Measurements from ENCODE around the gene TBR1. TPM values are rescaled to one million over a fixed set of nuclear protein-coding genes. Genes with fewer than 3 reads are reported as not detected.

Gene TBR1
- total RNA-seq: not detected
- total RNA-seq: 0 to 0.23 reads per million in 2 donors

GRCh38 chr2:161415987-161416707, at the start of gene TBR1:
Gene TBR1 (plus strand): TSS chr2:161416297. CDS start chr2:161416411, 114 bp downstream.
- Mint-ChIP-seq H3K27ac (peak within 1 kb of the TSS; percentile 9), H3K36me3 (ENCODE audit: low read depth) (peaks cover 4% of the 10 kb centered on the region), H3K4me1 (peaks cover 35% of the 10 kb centered on the region), H3K4me3 (peak within 1 kb of the TSS; percentile 86), H3K27me3 (peaks cover 68% of the 10 kb centered on the region)
- DNase-seq: no peak
- H3K9me3 ChIP-seq (ENCODE audit: control insufficient read depth, low read length, poor library complexity, severe bottlenecking): no peaks in the 10 kb centered on the region
- peak; percentile 31 for ATAC-seq

DNA sequence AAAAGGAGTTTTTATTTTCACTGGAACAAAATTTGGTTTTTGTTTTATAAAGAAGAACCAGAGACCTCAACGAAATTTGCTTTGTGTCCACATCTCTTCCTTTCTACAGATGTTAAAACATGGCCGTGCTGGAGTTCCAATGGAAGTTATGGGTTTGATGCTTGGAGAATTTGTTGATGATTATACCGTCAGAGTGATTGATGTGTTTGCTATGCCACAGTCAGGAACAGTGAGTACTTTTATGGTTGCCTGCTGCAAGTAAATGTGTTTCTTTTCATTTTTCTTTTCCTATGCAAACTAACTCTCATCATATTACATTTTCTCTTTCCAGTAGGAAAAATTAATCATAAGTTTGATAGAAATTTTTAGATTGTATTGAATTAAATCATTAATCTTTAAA, 48.4 kb upstream of the TBR1 start:
- Mint-ChIP-seq H3K36me3 (ENCODE audit: low read depth) (peaks cover 2% of the 10 kb centered on the region), H3K4me1 (peaks cover 7% of the 10 kb centered on the region), H3K27me3 (no peaks in the 10 kb centered on the region), H3K4me3 (no peak overlapping the region), H3K27ac (no peak overlapping the region)
- ATAC-seq (no peak), DNase-seq (no peak)
- H3K9me3 ChIP-seq (ENCODE audit: control insufficient read depth, low read length, poor library complexity, severe bottlenecking): no peaks in the 10 kb centered on the region

GRCh38 chr2:161369311-161369710, 46.8 kb upstream of the TBR1 start:
- H3K27me3 Mint-ChIP-seq: no peaks in the 10 kb centered on the region
- peaks cover 2% of the 10 kb centered on the region for H3K36me3 Mint-ChIP-seq (ENCODE audit: low read depth)
- no peak overlapping the region for H3K4me3 Mint-ChIP-seq
- H3K4me1 Mint-ChIP-seq: peaks cover 5% of the 10 kb centered on the region
- H3K27ac Mint-ChIP-seq: no peak overlapping the region
- H3K9me3 ChIP-seq (ENCODE audit: control insufficient read depth, low read length, poor library complexity, severe bottlenecking): no peaks in the 10 kb centered on the region
- ATAC-seq: no peak
- no peak for DNase-seq

DNA sequence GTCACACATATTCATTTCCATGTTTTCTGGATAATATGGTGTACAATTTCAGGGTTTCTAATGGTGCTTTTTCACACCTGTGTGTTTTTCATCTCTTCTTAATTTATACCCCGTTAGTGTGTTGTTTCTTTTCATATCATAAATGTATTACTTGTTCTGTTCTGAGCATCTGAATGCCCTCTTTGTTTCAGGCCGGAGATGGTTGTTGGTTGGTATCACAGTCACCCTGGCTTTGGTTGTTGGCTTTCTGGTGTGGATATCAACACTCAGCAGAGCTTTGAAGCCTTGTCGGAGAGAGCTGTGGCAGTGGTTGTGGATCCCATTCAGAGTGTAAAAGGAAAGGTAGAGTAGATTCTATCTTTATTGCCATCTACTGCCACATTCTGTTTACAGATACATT, 45.1 kb upstream of the TBR1 start:
- H3K9me3 ChIP-seq (ENCODE audit: control insufficient read depth, low read length, poor library complexity, severe bottlenecking): no peaks in the 10 kb centered on the region
- DNase-seq: no peak
- Mint-ChIP-seq H3K36me3 (ENCODE audit: low read depth) (peaks cover 2% of the 10 kb centered on the region), H3K4me3 (no peak overlapping the region), H3K27me3 (no peaks in the 10 kb centered on the region), H3K4me1 (no peaks in the 10 kb centered on the region), H3K27ac (no peak overlapping the region)
- ATAC-seq: no peak

- Mint-ChIP-seq H3K36me3 (ENCODE audit: low read depth) (peaks cover 2% of the 10 kb centered on the region), H3K4me3 (no peak overlapping the region), H3K27ac (no peak overlapping the region), H3K27me3 (no peaks in the 10 kb centered on the region), H3K4me1 (no peaks in the 10 kb centered on the region)
- DNase-seq: no peak
- H3K9me3 ChIP-seq (ENCODE audit: control insufficient read depth, low read length, poor library complexity, severe bottlenecking): no peaks in the 10 kb centered on the region
- ATAC-seq: no peak
Observed at GRCh38 chr2:161371869-161372268, 44.2 kb upstream of the TBR1 start.

DNA sequence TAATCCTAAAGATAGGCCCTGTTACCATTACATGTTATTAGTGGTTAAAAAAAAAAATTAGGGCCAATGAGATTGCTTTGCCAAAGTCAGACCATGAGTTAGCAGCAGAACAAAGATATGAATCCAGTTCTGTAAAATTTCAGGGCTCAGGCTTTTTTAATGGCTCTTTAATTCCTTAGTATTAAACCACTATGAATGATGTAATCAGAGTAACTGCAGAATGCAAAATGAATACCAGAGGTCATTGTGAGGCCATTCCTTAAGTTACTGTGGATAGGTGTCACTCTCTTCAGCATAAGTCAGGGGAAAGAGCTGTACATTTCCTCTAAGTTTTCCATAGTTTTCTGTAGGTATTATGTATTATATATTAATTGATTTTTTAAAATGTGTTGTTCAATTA, 42.2 kb upstream of the TBR1 start:
- H3K27ac Mint-ChIP-seq: no peak overlapping the region
- H3K4me3 Mint-ChIP-seq: no peak overlapping the region
- H3K9me3 ChIP-seq (ENCODE audit: control insufficient read depth, low read length, poor library complexity, severe bottlenecking): no peaks in the 10 kb centered on the region
- DNase-seq: no peak
- no peaks in the 10 kb centered on the region for H3K27me3 Mint-ChIP-seq
- H3K36me3 Mint-ChIP-seq (ENCODE audit: low read depth): peaks cover 2% of the 10 kb centered on the region
- no peak for ATAC-seq
- no peaks in the 10 kb centered on the region for H3K4me1 Mint-ChIP-seq

DNA sequence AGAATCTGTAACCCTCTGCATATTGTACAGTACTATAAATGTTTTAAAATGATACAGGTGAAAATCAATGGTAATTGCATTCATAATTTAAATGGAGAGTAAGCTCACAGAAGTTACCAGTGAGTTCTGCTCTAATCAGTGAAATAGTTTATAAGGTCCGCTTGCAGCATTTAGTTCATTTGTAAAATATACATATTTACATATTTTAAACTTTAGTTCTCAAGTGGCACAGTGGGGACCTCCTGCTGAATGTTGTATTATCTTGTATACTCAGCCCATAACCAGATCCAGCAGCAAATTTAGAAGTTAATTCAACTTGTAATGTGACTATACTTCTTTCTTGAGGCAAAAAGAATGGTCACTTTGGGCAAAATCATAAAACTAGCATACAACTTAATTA, 41.7 kb upstream of the TBR1 start:
- H3K36me3 Mint-ChIP-seq (ENCODE audit: low read depth): peaks cover 2% of the 10 kb centered on the region
- H3K9me3 ChIP-seq (ENCODE audit: control insufficient read depth, low read length, poor library complexity, severe bottlenecking): no peaks in the 10 kb centered on the region
- DNase-seq: no peak
- no peak overlapping the region for H3K27ac Mint-ChIP-seq
- no peak overlapping the region for H3K4me3 Mint-ChIP-seq
- peaks cover under 1% of the 10 kb centered on the region for H3K4me1 Mint-ChIP-seq
- no peak for ATAC-seq
- no peaks in the 10 kb centered on the region for H3K27me3 Mint-ChIP-seq

DNA sequence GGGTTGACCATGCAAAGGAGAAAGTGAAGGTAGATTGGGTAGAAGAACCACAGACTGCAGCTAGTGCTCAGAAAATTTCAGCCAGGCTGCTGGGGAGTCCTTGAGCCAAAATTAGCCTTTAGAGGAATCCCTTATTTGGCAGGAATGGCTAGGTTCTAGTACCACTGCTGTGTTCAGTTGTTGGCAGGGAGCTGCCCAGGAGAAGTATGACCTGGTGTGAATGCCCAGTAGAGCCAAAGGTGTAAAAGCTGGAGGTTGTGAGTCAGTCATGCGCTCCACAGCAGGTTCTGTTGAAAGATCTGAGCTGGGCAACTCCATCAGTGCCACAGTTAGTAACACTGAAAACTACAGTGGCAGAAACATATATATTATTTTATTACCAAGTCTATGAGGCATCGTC, 36.4 kb upstream of the TBR1 start:
- no peaks in the 10 kb centered on the region for H3K36me3 Mint-ChIP-seq (ENCODE audit: low read depth)
- no peak overlapping the region for H3K4me3 Mint-ChIP-seq
- no peak overlapping the region for H3K27ac Mint-ChIP-seq
- peaks cover 2% of the 10 kb centered on the region for H3K4me1 Mint-ChIP-seq
- H3K27me3 Mint-ChIP-seq: no peaks in the 10 kb centered on the region
- DNase-seq (no peak), ATAC-seq (no peak)
- no peaks in the 10 kb centered on the region for H3K9me3 ChIP-seq (ENCODE audit: control insufficient read depth, low read length, poor library complexity, severe bottlenecking)

- no peak overlapping the region for H3K4me3 Mint-ChIP-seq
- DNase-seq: no peak
Observed at GRCh38 chr2:161381546-161381945, 34.6 kb upstream of the TBR1 start.

GRCh38 chr2:161382747-161383146, 33.4 kb upstream of the TBR1 start:
- no peak overlapping the region for H3K27ac Mint-ChIP-seq
- peaks cover 2% of the 10 kb centered on the region for H3K4me1 Mint-ChIP-seq
- H3K4me3 Mint-ChIP-seq: no peak overlapping the region
- no peaks in the 10 kb centered on the region for H3K36me3 Mint-ChIP-seq (ENCODE audit: low read depth)
- no peaks in the 10 kb centered on the region for H3K27me3 Mint-ChIP-seq
- ATAC-seq (no peak), DNase-seq (no peak)
- no peaks in the 10 kb centered on the region for H3K9me3 ChIP-seq (ENCODE audit: control insufficient read depth, low read length, poor library complexity, severe bottlenecking)

More at GRCh38 chr2:161381546-161381945, 34.6 kb upstream of the TBR1 start:
- Mint-ChIP-seq H3K4me1 (peaks cover 2% of the 10 kb centered on the region), H3K36me3 (ENCODE audit: low read depth) (no peaks in the 10 kb centered on the region), H3K27me3 (no peaks in the 10 kb centered on the region), H3K27ac (no peak overlapping the region)
- no peaks in the 10 kb centered on the region for H3K9me3 ChIP-seq (ENCODE audit: control insufficient read depth, low read length, poor library complexity, severe bottlenecking)
- ATAC-seq: no peak

GRCh38 chr2:161384864-161385263, 31.2 kb upstream of the TBR1 start:
- H3K36me3 Mint-ChIP-seq (ENCODE audit: low read depth): no peaks in the 10 kb centered on the region
- H3K4me3 Mint-ChIP-seq: no peak overlapping the region
- DNase-seq (no peak), ATAC-seq (peak; percentile 72)
- no peak overlapping the region for H3K27ac Mint-ChIP-seq
- H3K4me1 Mint-ChIP-seq: no peaks in the 10 kb centered on the region
- no peaks in the 10 kb centered on the region for H3K27me3 Mint-ChIP-seq
- no peaks in the 10 kb centered on the region for H3K9me3 ChIP-seq (ENCODE audit: control insufficient read depth, low read length, poor library complexity, severe bottlenecking)

GRCh38 chr2:161386228-161386824, 29.8 kb upstream of the TBR1 start:
- H3K27me3 Mint-ChIP-seq: no peaks in the 10 kb centered on the region
- no peak for ATAC-seq
- DNase-seq: no peak
- peaks cover 5% of the 10 kb centered on the region for H3K36me3 Mint-ChIP-seq (ENCODE audit: low read depth)
- H3K9me3 ChIP-seq (ENCODE audit: control insufficient read depth, low read length, poor library complexity, severe bottlenecking): no peaks in the 10 kb centered on the region
- peaks cover 2% of the 10 kb centered on the region for H3K4me1 Mint-ChIP-seq
- H3K27ac Mint-ChIP-seq: no peak overlapping the region
- no peak overlapping the region for H3K4me3 Mint-ChIP-seq

GRCh38 chr2:161388146-161388779, 27.8 kb upstream of the TBR1 start:
- no peak for DNase-seq
- Mint-ChIP-seq H3K36me3 (ENCODE audit: low read depth) (peaks cover 7% of the 10 kb centered on the region), H3K27ac (peak overlapping the region; percentile 37), H3K4me1 (peaks cover 2% of the 10 kb centered on the region), H3K27me3 (no peaks in the 10 kb centered on the region), H3K4me3 (no peak overlapping the region)
- H3K9me3 ChIP-seq (ENCODE audit: control insufficient read depth, low read length, poor library complexity, severe bottlenecking): no peaks in the 10 kb centered on the region
- no peak for ATAC-seq
